IPS-20b (cell line): ENCODE data around the gene RIMBP2.

Experiments
- H3K27ac ChIP-seq: one replicate; pipeline ENCODE4 v1.5.1; 2013; ENCODE audit warnings: low read length
- H3K27me3 ChIP-seq: 2 replicates; pipeline ENCODE4 v1.6.1; 2013; ENCODE audit warnings: mild to moderate bottlenecking, low read length, inconsistent platforms; ENCODE audit not compliant: insufficient read depth
- H3K36me3 ChIP-seq: 2 replicates; pipeline ENCODE4 v1.6.1; 2013; ENCODE audit warnings: low read depth, mild to moderate bottlenecking, inconsistent platforms, low read length, moderate library complexity; ENCODE audit not compliant: insufficient read depth
- H3K4me1 ChIP-seq: 2 replicates; pipeline ENCODE4 v1.6.1; 2013; ENCODE audit warnings: mild to moderate bottlenecking, control low read depth, inconsistent platforms, low read length, moderate library complexity; ENCODE audit not compliant: insufficient read depth
- H3K4me3 ChIP-seq: 2 replicates; pipeline ENCODE4 v1.5.1; 2013; ENCODE audit warnings: mild to moderate bottlenecking, low read length, inconsistent platforms
- H3K9ac ChIP-seq: 2 replicates; pipeline ENCODE4 v1.6.1; 2013; ENCODE audit warnings: low read depth, mild to moderate bottlenecking, inconsistent platforms, low read length, moderate library complexity
- H3K9me3 ChIP-seq: 2 replicates; pipeline ENCODE4 v1.6.1; 2013; ENCODE audit warnings: mild to moderate bottlenecking, low read depth, low read length, inconsistent platforms; ENCODE audit not compliant: insufficient read depth

RIMBP2 gene

DNA sequence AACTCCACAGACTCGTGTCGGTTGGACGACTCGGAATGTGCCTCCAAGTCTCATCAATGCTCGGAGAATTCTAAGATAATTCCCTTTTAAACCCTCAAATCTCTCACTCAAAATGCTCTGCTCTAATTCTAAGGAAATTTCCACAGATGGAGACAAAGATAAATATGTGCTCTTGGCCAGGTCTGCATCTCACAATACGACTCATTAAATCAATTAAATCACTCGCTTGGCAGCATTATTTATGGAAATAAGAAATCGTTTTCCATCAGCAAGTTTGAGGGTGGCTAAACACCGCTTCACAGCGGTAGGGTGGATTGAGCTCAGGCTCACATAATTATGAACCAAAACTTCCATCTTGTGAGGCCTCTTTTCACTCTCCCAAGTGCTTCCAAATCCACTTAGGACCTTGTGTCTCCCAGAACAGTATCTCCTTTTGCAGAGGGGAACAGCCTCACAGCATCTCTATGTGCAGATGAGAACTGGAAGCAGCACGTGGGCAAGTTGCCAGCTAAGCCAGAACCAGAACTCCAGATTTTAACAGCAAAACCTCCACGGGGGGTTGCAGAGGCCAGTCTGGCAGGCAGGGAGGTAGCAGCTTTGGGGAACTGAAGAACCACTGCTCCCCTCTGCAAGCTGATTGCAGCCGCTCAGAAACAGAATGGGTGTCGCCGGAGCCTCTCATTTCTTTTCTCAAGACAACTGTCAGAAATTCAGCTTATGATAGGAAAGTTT, 43.8 kb downstream of the RIMBP2 start:
- Histone ChIP-seq H3K4me3 (no peak overlapping the region), H3K9me3 (peaks cover 11% of the 10 kb centered on the region), H3K36me3 (no peaks in the 10 kb centered on the region), H3K4me1 (no peaks in the 10 kb centered on the region), H3K9ac (no peak overlapping the region), H3K27me3 (no peaks in the 10 kb centered on the region), H3K27ac (no peak overlapping the region)

GRCh38 chr12:130671556-130671955, 44.5 kb downstream of the RIMBP2 start:
- Histone ChIP-seq H3K27me3 (no peaks in the 10 kb centered on the region), H3K36me3 (no peaks in the 10 kb centered on the region), H3K4me3 (no peak overlapping the region), H3K9ac (no peak overlapping the region), H3K9me3 (peaks cover 12% of the 10 kb centered on the region), H3K27ac (no peak overlapping the region), H3K4me1 (no peaks in the 10 kb centered on the region)

GRCh38 chr12:130669797-130670196, 46.3 kb downstream of the RIMBP2 start:
- Histone ChIP-seq H3K9ac (no peak overlapping the region), H3K9me3 (peaks cover 12% of the 10 kb centered on the region), H3K27me3 (no peaks in the 10 kb centered on the region), H3K36me3 (no peaks in the 10 kb centered on the region), H3K4me3 (no peak overlapping the region), H3K4me1 (no peaks in the 10 kb centered on the region), H3K27ac (no peak overlapping the region)

DNA sequence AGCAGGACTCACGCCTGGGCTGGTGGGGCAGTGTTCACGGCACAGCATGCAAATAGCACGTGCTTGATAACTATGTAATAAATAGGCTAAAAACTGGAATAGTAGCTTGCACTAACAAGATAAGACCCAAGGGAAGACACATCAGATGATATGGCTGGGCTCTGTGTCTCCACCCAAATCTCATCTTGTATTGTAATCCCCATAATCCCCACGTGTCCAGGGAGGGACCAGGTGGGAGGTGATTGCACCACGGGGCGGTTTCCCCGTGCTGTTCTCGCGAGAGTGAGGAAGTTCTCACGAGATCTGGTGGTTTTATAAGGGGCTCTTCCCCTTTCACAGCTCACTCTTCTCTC, 46.9 kb downstream of the RIMBP2 start:
- Histone ChIP-seq H3K36me3 (no peaks in the 10 kb centered on the region), H3K9ac (no peak overlapping the region), H3K4me1 (no peaks in the 10 kb centered on the region), H3K27ac (no peak overlapping the region), H3K9me3 (peaks cover 12% of the 10 kb centered on the region), H3K27me3 (no peaks in the 10 kb centered on the region), H3K4me3 (no peak overlapping the region)

DNA sequence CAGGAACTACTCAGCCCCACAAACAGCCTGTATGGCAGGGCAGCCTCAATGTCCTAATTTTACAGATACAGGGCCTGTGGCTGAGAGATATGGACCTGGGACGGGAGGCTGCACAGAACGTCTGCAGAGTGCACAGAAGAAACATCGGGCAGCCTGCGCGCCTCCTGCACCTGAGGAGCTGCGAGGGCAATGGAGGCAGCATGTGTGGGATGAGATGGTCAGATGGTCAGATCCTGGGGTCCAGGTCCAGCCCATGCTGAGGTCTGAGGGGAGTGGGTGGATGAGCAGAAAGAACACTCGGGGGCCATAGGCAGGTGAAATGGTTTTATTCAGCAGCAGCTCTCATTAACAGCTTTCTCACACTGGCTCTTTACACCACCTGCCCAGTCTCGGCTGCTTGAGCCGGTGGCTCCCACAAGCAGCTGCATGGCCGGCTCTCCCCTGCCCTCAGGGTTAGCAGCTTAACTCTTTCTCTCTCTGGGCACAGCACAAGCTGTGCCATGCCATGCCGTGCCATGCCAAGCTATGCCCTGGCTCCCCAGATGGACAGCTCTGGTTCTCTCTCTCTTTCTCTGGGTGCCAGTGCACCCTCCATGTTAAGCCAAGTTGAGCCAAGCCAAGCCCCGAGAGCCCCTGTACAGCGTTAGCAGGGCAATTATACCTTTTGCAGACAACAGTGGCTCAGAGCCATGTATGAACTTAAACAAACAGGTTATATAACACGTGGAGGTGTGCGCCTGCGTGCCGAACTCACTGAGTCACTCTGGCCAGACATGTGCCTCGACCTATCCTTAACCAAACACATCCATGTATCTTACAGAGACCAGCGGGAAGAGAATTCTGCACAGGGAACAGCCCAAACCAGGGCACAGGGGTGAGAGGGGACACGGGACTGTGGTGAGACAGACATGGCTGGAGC, 47.6 kb downstream of the RIMBP2 start:
- peaks cover 12% of the 10 kb centered on the region for H3K9me3 ChIP-seq
- H3K27me3 ChIP-seq, result no peaks in the 10 kb centered on the region
- H3K36me3 ChIP-seq, result no peaks in the 10 kb centered on the region
- no peaks in the 10 kb centered on the region for H3K4me1 ChIP-seq
- no peak overlapping the region for H3K27ac ChIP-seq
- H3K9ac ChIP-seq, result no peak overlapping the region
- H3K4me3 ChIP-seq, result no peak overlapping the region

DNA sequence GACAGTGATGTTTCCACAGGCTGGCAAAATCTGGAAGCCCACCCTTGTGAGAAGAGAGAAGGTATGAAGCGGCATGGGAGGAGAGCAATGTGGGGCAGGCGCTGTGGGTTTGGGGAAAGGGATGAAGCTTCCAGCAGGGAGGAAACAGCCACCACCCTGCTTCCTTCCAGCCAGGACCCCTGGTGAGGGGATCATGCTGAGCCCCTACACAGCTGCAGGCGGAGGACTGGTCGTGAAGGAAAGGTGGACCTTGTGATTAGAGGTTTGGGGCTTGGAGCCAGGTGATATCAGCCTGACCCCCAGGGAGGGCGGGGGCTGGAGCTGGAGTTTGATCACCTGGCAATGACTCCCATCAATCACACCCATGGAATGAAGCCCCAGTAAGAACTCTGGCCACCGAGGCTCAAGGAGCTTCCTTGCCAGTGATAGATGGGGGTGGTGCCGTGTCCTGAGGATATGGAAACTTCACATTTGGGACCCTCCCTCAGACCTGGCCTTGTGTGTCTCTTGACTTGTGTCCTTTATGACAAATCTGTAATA, 48.6 kb downstream of the RIMBP2 start:
- no peaks in the 10 kb centered on the region for H3K4me1 ChIP-seq
- H3K4me3 ChIP-seq, result no peak overlapping the region
- no peak overlapping the region for H3K27ac ChIP-seq
- H3K9ac ChIP-seq, result no peak overlapping the region
- H3K36me3 ChIP-seq, result no peaks in the 10 kb centered on the region
- H3K27me3 ChIP-seq, result no peaks in the 10 kb centered on the region
- peaks cover 12% of the 10 kb centered on the region for H3K9me3 ChIP-seq

DNA sequence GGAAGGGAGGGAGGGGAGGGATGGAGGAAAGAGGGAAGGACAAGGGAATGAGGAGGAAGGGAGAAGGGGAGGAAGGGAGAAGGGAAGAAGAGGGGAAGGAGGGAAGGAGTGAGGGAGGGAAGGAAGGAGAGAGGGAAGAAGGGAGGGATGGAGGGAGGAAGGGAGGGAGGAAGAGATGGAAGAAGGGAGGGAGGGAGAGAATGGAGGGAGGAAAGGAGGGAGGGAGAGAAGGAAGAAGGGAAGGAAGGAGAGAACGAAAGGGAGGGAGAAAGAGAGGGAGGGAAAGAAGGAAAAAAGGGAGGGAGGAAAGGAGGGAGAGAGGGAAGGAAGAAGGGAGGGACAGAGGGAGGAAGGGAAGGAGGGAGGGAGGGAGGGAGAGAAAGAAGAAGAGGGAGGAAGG, 49.5 kb downstream of the RIMBP2 start:
- peaks cover 12% of the 10 kb centered on the region for H3K9me3 ChIP-seq

DNA sequence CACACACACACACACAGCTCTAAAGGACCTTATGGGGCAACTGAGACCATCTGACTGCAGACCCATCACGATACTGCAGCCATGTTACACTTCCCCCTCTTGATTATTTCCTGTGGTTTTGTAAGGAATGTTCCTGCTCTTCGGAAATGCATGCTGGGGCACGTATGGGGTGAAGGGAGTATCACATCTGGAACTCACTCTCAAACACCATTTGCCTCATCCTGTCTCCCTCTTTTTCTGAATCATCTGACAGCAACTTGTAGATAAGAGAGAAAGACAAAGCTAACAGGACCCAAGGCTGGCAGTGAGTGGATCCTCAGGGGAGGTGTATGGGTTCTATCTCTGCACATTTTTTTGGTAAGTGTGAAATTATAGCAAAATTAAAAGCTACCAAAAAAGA, 50.3 kb downstream of the RIMBP2 start:
- H3K9ac ChIP-seq, result no peak overlapping the region
- no peak overlapping the region for H3K4me3 ChIP-seq
- H3K36me3 ChIP-seq, result no peaks in the 10 kb centered on the region
- peaks cover 12% of the 10 kb centered on the region for H3K9me3 ChIP-seq
- no peaks in the 10 kb centered on the region for H3K4me1 ChIP-seq
- no peak overlapping the region for H3K27ac ChIP-seq
- no peaks in the 10 kb centered on the region for H3K27me3 ChIP-seq

More for the DNA sequence above, 49.5 kb downstream of the RIMBP2 start:
- Histone ChIP-seq H3K36me3 (no peaks in the 10 kb centered on the region), H3K27ac (no peak overlapping the region), H3K27me3 (no peaks in the 10 kb centered on the region), H3K4me1 (no peaks in the 10 kb centered on the region), H3K9ac (no peak overlapping the region), H3K4me3 (no peak overlapping the region)

DNA sequence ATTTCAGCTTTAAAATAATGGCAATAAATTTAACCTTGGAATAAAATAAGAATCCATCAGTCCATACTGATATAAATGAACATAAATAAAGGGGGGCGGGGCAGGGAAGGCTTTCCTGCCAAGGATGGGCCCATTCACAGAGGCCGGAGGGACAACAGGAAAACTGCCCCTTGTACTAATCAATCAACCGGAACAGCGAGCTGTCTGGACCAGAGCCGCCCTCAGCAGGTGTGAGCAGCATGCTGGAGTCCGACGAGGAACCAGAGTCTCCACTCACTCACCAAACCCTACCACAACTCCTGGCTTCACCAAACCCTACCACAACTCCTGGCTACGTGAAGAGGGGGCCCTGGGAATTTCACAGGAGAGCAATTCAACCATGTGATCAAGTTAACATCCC, 51.3 kb downstream of the RIMBP2 start:
- no peak overlapping the region for H3K27ac ChIP-seq

GRCh38 chr12:130664252-130664651, 51.8 kb downstream of the RIMBP2 start:
- Histone ChIP-seq H3K9me3 (peaks cover 12% of the 10 kb centered on the region), H3K27ac (no peak overlapping the region), H3K36me3 (no peaks in the 10 kb centered on the region), H3K4me1 (no peaks in the 10 kb centered on the region), H3K27me3 (no peaks in the 10 kb centered on the region), H3K9ac (no peak overlapping the region), H3K4me3 (no peak overlapping the region)

More for the DNA sequence above, 51.3 kb downstream of the RIMBP2 start:
- Histone ChIP-seq H3K4me1 (no peaks in the 10 kb centered on the region), H3K4me3 (no peak overlapping the region), H3K9ac (no peak overlapping the region), H3K36me3 (no peaks in the 10 kb centered on the region), H3K9me3 (peaks cover 12% of the 10 kb centered on the region), H3K27me3 (no peaks in the 10 kb centered on the region)

DNA sequence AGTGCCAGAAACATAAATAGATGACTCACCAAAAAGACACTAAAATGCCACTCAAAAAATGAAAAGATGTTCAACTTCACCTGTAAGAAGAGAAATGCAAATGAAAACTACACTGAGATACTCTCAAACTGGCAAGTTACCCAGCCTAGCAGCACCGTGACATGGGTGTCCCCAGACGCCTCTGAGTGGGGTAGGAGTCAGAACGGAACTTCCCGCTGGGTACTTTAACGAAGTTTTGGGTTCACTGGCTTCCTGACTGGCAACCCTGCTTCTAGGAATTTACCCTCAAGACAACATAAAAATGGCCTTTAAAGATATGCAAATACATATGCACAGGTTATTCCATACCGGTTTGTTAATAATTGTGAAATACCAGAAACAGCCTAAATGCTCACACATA, 52.6 kb downstream of the RIMBP2 start:
- no peak overlapping the region for H3K27ac ChIP-seq
- peaks cover 12% of the 10 kb centered on the region for H3K9me3 ChIP-seq
- no peaks in the 10 kb centered on the region for H3K27me3 ChIP-seq
- no peaks in the 10 kb centered on the region for H3K4me1 ChIP-seq
- no peak overlapping the region for H3K9ac ChIP-seq
- no peaks in the 10 kb centered on the region for H3K36me3 ChIP-seq
- H3K4me3 ChIP-seq, result no peak overlapping the region
